ENCODE results near the gene BEND5.

DNA sequence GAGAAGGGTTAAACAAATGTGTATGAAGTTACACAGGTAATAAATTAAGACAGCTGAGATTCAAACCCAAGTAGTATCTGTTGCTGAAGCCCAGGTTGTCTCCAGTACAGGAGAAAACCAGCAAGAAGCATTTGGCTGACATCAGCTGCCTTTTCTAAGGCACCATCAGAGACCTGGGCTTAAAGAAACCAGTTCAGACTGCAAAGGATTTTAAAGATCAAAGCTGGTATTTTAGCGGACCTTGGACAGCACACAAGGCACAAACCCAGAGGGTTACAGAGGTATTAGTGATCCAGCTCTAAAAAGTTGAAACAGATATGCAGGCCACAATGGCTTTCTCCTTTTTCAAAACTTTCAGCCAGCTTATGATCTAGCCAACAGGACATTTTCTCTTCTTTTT is 23.4 kb downstream of the BEND5 start:
- no peak for TF ChIP-seq SIN3A (conservative IDR thresholded peaks at IDR 0.05 in 1 of 2, IDR thresholded peaks at IDR 0.05 in 1 of 2; ENCODE audit: low read depth in 1 of 2, low read length in 2 of 2)
- TF ChIP-seq, protein P1, sequence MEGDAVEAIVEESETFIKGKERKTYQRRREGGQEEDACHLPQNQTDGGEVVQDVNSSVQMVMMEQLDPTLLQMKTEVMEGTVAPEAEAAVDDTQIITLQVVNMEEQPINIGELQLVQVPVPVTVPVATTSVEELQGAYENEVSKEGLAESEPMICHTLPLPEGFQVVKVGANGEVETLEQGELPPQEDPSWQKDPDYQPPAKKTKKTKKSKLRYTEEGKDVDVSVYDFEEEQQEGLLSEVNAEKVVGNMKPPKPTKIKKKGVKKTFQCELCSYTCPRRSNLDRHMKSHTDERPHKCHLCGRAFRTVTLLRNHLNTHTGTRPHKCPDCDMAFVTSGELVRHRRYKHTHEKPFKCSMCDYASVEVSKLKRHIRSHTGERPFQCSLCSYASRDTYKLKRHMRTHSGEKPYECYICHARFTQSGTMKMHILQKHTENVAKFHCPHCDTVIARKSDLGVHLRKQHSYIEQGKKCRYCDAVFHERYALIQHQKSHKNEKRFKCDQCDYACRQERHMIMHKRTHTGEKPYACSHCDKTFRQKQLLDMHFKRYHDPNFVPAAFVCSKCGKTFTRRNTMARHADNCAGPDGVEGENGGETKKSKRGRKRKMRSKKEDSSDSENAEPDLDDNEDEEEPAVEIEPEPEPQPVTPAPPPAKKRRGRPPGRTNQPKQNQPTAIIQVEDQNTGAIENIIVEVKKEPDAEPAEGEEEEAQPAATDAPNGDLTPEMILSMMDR (IDR thresholded peaks at IDR 0.05; ENCODE audit: control extremely low read depth in 1 of 3, insufficient read depth in 1 of 3, low read depth in 1 of 3, low read length in 3 of 3) = no peak

All from H1 (cell line).